ENCODE results near the gene CCL4L2. TPM values are rescaled to one million over a fixed set of nuclear protein-coding genes. Genes with fewer than 3 reads are reported as not detected.

CCL4L2 gene
- total and polyA plus RNA-seq, 2 of the 8 experiments (the other 6 are each of a cell fraction or from before 2014, with no cell fraction given) = not detected

DNA sequence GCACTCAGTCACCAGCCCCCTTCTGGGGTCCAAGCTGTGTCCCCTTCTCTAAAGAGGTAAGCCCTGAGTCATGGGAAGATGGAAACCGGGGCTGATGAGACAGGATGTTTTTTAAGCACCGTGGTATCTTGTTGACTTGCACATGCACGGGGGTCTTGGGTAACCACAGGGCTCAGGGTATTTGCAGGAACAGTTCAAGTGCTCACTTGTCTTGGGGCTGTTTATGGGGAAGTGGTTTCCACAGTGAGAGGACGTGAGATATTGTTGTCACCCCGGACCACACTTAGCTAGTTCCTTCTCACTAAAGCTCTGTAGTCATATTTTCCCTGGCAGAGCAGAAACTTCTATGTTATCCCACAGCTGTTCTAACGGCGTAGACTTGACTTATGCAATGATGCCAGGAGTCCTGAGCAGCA lies 22.0 kb upstream of the CCL4L2 start (continued):
- TF ChIP-seq, protein P1, sequence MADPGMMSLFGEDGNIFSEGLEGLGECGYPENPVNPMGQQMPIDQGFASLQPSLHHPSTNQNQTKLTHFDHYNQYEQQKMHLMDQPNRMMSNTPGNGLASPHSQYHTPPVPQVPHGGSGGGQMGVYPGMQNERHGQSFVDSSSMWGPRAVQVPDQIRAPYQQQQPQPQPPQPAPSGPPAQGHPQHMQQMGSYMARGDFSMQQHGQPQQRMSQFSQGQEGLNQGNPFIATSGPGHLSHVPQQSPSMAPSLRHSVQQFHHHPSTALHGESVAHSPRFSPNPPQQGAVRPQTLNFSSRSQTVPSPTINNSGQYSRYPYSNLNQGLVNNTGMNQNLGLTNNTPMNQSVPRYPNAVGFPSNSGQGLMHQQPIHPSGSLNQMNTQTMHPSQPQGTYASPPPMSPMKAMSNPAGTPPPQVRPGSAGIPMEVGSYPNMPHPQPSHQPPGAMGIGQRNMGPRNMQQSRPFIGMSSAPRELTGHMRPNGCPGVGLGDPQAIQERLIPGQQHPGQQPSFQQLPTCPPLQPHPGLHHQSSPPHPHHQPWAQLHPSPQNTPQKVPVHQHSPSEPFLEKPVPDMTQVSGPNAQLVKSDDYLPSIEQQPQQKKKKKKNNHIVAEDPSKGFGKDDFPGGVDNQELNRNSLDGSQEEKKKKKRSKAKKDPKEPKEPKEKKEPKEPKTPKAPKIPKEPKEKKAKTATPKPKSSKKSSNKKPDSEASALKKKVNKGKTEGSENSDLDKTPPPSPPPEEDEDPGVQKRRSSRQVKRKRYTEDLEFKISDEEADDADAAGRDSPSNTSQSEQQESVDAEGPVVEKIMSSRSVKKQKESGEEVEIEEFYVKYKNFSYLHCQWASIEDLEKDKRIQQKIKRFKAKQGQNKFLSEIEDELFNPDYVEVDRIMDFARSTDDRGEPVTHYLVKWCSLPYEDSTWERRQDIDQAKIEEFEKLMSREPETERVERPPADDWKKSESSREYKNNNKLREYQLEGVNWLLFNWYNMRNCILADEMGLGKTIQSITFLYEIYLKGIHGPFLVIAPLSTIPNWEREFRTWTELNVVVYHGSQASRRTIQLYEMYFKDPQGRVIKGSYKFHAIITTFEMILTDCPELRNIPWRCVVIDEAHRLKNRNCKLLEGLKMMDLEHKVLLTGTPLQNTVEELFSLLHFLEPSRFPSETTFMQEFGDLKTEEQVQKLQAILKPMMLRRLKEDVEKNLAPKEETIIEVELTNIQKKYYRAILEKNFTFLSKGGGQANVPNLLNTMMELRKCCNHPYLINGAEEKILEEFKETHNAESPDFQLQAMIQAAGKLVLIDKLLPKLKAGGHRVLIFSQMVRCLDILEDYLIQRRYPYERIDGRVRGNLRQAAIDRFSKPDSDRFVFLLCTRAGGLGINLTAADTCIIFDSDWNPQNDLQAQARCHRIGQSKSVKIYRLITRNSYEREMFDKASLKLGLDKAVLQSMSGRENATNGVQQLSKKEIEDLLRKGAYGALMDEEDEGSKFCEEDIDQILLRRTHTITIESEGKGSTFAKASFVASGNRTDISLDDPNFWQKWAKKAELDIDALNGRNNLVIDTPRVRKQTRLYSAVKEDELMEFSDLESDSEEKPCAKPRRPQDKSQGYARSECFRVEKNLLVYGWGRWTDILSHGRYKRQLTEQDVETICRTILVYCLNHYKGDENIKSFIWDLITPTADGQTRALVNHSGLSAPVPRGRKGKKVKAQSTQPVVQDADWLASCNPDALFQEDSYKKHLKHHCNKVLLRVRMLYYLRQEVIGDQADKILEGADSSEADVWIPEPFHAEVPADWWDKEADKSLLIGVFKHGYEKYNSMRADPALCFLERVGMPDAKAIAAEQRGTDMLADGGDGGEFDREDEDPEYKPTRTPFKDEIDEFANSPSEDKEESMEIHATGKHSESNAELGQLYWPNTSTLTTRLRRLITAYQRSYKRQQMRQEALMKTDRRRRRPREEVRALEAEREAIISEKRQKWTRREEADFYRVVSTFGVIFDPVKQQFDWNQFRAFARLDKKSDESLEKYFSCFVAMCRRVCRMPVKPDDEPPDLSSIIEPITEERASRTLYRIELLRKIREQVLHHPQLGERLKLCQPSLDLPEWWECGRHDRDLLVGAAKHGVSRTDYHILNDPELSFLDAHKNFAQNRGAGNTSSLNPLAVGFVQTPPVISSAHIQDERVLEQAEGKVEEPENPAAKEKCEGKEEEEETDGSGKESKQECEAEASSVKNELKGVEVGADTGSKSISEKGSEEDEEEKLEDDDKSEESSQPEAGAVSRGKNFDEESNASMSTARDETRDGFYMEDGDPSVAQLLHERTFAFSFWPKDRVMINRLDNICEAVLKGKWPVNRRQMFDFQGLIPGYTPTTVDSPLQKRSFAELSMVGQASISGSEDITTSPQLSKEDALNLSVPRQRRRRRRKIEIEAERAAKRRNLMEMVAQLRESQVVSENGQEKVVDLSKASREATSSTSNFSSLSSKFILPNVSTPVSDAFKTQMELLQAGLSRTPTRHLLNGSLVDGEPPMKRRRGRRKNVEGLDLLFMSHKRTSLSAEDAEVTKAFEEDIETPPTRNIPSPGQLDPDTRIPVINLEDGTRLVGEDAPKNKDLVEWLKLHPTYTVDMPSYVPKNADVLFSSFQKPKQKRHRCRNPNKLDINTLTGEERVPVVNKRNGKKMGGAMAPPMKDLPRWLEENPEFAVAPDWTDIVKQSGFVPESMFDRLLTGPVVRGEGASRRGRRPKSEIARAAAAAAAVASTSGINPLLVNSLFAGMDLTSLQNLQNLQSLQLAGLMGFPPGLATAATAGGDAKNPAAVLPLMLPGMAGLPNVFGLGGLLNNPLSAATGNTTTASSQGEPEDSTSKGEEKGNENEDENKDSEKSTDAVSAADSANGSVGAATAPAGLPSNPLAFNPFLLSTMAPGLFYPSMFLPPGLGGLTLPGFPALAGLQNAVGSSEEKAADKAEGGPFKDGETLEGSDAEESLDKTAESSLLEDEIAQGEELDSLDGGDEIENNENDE (IDR thresholded peaks at IDR 0.05; ENCODE audit: insufficient replicate concordance, low read length) = no peak
- TF ChIP-seq CBX8 (IDR thresholded peaks at IDR 0.05; ENCODE audit: borderline replicate concordance, low read depth, low read length) (no peak), JUN (IDR thresholded peaks at IDR 0.05; ENCODE audit: low read depth, low read length) (no peak)

Measured in H1 (cell line).